Endothelial cell of umbilical vein (primary cell): ENCODE results near the gene SKAP1.

ENCODE experiments used
- EZH2 ChIP-seq: IDR thresholded peaks from 2 replicates; pipeline ENCODE4 v1.6.1; 2012; ENCODE audit warnings: borderline replicate concordance, low read depth, mild to moderate bottlenecking, moderate library complexity, low read length, inconsistent platforms; ENCODE audit not compliant: severe bottlenecking
- TF ChIP-seq, protein P1 (sequence below), 2 donors: IDR thresholded peaks; 1 replicate in 1 of 2; 2 replicates in 1 of 2; pipeline ENCODE4 v1.5.1; 2011; ENCODE audit warnings: low read length in 2 of 2, mild to moderate bottlenecking in 2 of 2, moderate library complexity in 2 of 2, control low read depth in 1 of 2, inconsistent platforms in 1 of 2, low read depth in 1 of 2; ENCODE audit not compliant: insufficient read depth in 1 of 2; ENCODE audit errors: extremely low read depth in 1 of 2
- TF ChIP-seq, protein P2 (sequence below): IDR thresholded peaks from 2 replicates; pipeline ENCODE4 v1.6.1; 2011; ENCODE audit not compliant: insufficient read depth, insufficient read length

DNA sequence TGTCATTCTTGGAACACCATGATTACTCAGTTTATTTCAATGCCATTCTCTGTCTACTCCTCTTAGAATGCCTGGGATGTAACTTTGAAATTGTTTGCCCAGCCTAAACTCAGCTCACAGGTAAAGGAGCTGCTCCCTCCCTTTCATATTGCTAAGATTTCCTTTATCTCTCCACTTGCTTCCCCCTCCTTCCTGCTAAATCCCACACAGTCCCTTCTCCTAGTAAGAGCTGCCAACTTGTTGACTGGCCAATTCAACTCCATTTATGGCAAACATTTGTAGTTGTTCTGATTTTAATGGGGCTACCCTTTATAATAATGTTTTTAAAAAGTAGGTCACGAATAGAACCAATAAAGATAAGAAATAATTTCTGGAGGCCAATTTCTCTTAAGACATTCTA, 146.1 kb downstream of the SKAP1 start:
- TF ChIP-seq, protein P1, sequence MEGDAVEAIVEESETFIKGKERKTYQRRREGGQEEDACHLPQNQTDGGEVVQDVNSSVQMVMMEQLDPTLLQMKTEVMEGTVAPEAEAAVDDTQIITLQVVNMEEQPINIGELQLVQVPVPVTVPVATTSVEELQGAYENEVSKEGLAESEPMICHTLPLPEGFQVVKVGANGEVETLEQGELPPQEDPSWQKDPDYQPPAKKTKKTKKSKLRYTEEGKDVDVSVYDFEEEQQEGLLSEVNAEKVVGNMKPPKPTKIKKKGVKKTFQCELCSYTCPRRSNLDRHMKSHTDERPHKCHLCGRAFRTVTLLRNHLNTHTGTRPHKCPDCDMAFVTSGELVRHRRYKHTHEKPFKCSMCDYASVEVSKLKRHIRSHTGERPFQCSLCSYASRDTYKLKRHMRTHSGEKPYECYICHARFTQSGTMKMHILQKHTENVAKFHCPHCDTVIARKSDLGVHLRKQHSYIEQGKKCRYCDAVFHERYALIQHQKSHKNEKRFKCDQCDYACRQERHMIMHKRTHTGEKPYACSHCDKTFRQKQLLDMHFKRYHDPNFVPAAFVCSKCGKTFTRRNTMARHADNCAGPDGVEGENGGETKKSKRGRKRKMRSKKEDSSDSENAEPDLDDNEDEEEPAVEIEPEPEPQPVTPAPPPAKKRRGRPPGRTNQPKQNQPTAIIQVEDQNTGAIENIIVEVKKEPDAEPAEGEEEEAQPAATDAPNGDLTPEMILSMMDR (IDR thresholded peaks at IDR 0.05; ENCODE audit: extremely low read depth in 1 of 2, insufficient read depth in 1 of 2, low read depth in 1 of 2, low read length in 2 of 2) = no peak
- no peak for TF ChIP-seq EZH2
- TF ChIP-seq, protein P2, sequence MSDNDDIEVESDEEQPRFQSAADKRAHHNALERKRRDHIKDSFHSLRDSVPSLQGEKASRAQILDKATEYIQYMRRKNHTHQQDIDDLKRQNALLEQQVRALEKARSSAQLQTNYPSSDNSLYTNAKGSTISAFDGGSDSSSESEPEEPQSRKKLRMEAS = no peak
